Endothelial cell of umbilical vein (primary cell): ENCODE measurements around the gene EML6.

Source experiments
- EZH2 ChIP-seq: IDR thresholded peaks from 2 replicates; pipeline ENCODE4 v1.6.1; 2012; ENCODE audit warnings: borderline replicate concordance, low read depth, mild to moderate bottlenecking, moderate library complexity, low read length, inconsistent platforms; ENCODE audit not compliant: severe bottlenecking
- MYC ChIP-seq: IDR thresholded peaks from one replicate; pipeline ENCODE4 v1.6.1; 2011; ENCODE audit warnings: mild to moderate bottlenecking, low read depth, low read length
- POLR2A ChIP-seq: IDR thresholded peaks from 2 replicates; pipeline ENCODE4 v1.6.1; 2012; ENCODE audit warnings: low read depth, mild to moderate bottlenecking, control low read depth, low read length
- POLR2AphosphoS5 ChIP-seq: IDR thresholded peaks from 2 replicates; pipeline ENCODE4 v1.6.1; 2012; ENCODE audit warnings: low read depth, mild to moderate bottlenecking, control low read depth, low read length, moderate library complexity; ENCODE audit not compliant: insufficient read depth
- TF ChIP-seq, protein P1 (sequence below), 2 donors: IDR thresholded peaks; 1 replicate in 1 of 2; 2 replicates in 1 of 2; pipeline ENCODE4 v1.5.1; 2011; ENCODE audit warnings: low read length in 2 of 2, mild to moderate bottlenecking in 2 of 2, moderate library complexity in 2 of 2, control low read depth in 1 of 2, inconsistent platforms in 1 of 2, low read depth in 1 of 2; ENCODE audit not compliant: insufficient read depth in 1 of 2; ENCODE audit errors: extremely low read depth in 1 of 2

- TF ChIP-seq, protein P1, sequence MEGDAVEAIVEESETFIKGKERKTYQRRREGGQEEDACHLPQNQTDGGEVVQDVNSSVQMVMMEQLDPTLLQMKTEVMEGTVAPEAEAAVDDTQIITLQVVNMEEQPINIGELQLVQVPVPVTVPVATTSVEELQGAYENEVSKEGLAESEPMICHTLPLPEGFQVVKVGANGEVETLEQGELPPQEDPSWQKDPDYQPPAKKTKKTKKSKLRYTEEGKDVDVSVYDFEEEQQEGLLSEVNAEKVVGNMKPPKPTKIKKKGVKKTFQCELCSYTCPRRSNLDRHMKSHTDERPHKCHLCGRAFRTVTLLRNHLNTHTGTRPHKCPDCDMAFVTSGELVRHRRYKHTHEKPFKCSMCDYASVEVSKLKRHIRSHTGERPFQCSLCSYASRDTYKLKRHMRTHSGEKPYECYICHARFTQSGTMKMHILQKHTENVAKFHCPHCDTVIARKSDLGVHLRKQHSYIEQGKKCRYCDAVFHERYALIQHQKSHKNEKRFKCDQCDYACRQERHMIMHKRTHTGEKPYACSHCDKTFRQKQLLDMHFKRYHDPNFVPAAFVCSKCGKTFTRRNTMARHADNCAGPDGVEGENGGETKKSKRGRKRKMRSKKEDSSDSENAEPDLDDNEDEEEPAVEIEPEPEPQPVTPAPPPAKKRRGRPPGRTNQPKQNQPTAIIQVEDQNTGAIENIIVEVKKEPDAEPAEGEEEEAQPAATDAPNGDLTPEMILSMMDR (IDR thresholded peaks at IDR 0.05; ENCODE audit: extremely low read depth in 1 of 2, insufficient read depth in 1 of 2, low read depth in 1 of 2, low read length in 2 of 2), result no peak
- no peak for TF ChIP-seq POLR2A
- TF ChIP-seq EZH2, result no peak
- TF ChIP-seq MYC, result no peak
- no peak for TF ChIP-seq POLR2AphosphoS5
These were observed 10.9 kb upstream of the EML6 start for GRCh38 chr2:54712516-54712915.
